ENCODE results near the gene ORAI3.

The ORAI3 gene

DNA sequence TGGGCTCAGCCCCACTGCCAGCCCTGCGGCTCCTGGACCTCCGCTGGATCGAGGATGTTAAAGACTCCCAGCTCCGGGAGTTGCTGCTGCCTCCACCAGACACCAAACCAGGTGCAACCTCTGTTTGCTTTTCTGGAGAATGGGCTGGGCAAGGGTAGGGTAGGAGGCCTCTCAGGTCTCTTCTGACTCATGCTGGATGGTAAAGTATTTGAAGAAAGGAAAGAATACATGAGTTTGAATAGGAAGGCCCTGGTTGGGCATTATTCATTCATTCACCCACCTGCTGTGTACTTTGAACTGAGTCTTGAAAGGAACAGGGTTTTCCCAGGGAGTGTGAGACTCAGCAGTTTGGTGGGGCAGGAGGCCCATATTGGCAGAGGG is 6.5 kb upstream of the ORAI3 start:
- no peak for DNase-seq
- peaks cover 0 to 17% (median 7%) of the 10 kb centered on the region in 4 donors for H3K4me1 ChIP-seq
- no peak overlapping the region for H3K4me3 ChIP-seq
- intact Hi-C loops (cut with DNase I; ENCODE audit: low total_unique reads) = no loop called here
- H3K9me3 ChIP-seq = no peaks in the 10 kb centered on the region
- TF ChIP-seq, protein P1, sequence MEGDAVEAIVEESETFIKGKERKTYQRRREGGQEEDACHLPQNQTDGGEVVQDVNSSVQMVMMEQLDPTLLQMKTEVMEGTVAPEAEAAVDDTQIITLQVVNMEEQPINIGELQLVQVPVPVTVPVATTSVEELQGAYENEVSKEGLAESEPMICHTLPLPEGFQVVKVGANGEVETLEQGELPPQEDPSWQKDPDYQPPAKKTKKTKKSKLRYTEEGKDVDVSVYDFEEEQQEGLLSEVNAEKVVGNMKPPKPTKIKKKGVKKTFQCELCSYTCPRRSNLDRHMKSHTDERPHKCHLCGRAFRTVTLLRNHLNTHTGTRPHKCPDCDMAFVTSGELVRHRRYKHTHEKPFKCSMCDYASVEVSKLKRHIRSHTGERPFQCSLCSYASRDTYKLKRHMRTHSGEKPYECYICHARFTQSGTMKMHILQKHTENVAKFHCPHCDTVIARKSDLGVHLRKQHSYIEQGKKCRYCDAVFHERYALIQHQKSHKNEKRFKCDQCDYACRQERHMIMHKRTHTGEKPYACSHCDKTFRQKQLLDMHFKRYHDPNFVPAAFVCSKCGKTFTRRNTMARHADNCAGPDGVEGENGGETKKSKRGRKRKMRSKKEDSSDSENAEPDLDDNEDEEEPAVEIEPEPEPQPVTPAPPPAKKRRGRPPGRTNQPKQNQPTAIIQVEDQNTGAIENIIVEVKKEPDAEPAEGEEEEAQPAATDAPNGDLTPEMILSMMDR (IDR thresholded peaks at IDR 0.05) = no peak
- no peak overlapping the region for H3K27ac ChIP-seq
- H3K27me3 ChIP-seq = no peaks in the 10 kb centered on the region
- peaks cover 0 to 53% (median 18%) of the 10 kb centered on the region in 3 donors for H3K36me3 ChIP-seq

DNA sequence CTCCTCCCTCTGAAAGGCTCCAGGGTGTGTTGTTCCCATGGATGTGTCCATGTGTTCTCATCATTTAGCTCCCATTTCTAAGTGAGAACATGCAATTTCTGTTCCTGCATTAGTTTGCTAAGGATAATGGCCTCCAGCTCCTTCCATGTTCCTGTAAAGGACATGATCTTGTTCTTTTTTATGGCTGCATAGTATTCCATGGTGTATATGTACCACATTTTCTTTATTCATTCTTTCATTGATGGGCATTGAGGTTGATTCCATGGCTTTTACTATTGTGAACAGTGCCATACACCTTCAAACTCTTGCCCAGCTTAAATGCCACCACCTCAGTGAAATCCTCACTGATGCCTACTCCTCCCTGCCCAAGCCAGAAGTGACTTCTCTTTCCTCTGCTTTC is 4.5 kb upstream of the ORAI3 start:
- Histone ChIP-seq H3K27ac (no peak overlapping the region), H3K4me3 (no peak overlapping the region), H3K36me3 (peaks cover 0 to 51% (median 18%) of the 10 kb centered on the region in 3 donors), H3K27me3 (no peaks in the 10 kb centered on the region), H3K9me3 (no peaks in the 10 kb centered on the region), H3K4me1 (peaks cover 0 to 19% (median 11%) of the 10 kb centered on the region in 4 donors)
- TF ChIP-seq, protein P1 (IDR thresholded peaks at IDR 0.05) = no peak
- no peak for DNase-seq
- intact Hi-C loops (cut with DNase I; ENCODE audit: low total_unique reads) = no loop called here

DNA sequence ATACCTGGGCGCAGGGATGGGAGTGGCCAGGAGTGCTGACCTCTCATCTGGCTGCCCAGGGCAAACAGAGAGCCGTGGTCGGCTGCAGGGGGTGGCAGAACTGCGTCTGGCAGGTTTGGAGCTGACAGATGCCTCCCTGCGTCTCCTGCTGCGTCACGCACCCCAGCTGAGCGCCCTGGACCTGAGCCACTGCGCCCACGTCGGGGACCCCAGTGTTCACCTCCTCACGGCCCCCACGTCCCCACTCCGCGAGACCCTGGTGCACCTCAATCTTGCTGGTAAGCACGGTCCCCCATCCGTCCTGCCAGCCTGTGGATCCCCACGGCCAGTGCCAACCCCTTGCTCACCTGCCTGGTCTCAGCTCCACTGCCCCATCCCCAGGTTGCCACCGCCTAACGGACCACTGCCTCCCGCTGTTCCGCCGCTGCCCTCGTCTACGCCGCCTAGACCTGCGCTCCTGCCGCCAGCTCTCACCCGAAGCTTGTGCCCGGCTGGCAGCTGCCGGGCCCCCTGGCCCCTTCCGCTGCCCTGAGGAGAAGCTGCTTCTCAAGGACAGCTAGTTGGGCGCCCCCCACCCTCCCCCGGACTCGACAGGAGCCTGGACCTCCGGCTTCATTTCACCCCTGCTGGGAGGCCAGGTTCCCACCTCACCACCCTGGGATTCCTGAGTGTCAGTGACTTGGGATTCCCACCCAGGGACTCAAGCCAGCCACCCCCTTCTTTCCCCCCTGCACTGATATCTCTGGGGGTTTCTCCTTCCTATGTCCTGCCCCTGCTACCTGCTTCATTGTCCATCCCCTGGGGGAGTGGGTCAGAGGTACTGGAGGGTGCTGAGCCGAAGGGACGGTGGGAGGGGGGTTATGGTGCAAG is 2.0 kb upstream of the ORAI3 start:
- TF ChIP-seq, protein P1 (IDR thresholded peaks at IDR 0.05) = no peak
- peaks cover 0 to 44% (median 33%) of the 10 kb centered on the region in 4 donors for H3K4me1 ChIP-seq
- no peak overlapping the region for H3K27ac ChIP-seq
- no peak overlapping the region for H3K4me3 ChIP-seq
- H3K9me3 ChIP-seq = no peaks in the 10 kb centered on the region
- peaks cover 0 to 40% (median 18%) of the 10 kb centered on the region in 3 donors for H3K36me3 ChIP-seq
- H3K27me3 ChIP-seq = no peaks in the 10 kb centered on the region
- intact Hi-C loops (cut with DNase I; ENCODE audit: low total_unique reads) = no loop called here
- DNase-seq = peak in 1 of 2 donors; percentile 74

DNA sequence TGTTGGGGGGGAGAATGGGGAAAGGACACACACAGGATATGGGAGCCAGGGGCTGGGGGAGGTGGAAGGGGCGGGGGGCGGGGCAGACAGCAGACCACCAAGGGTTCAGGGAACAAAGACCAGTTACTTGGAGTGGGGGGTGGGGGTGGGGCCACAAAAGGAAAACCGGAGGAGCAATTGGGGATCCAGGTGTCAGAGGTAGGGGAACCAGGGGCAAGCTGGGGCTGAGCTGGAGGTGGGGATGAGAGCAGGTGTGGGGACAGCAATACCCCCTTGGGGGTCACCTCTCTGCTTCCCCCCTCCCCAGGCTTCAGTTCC is 1.4 kb upstream of the ORAI3 start:
- no peaks in the 10 kb centered on the region for H3K9me3 ChIP-seq
- peaks cover 0 to 36% (median 14%) of the 10 kb centered on the region in 3 donors for H3K36me3 ChIP-seq
- H3K27ac ChIP-seq = peak overlapping the region; percentile 89
- intact Hi-C loops (cut with DNase I; ENCODE audit: low total_unique reads) = no loop called here
- H3K4me1 ChIP-seq = peaks cover 0 to 46% (median 37%) of the 10 kb centered on the region in 4 donors
- H3K4me3 ChIP-seq = peak overlapping the region; percentile 82 to 91
- no peaks in the 10 kb centered on the region for H3K27me3 ChIP-seq
- DNase-seq = no peak
- TF ChIP-seq, protein P1 (IDR thresholded peaks at IDR 0.05) = no peak

DNA sequence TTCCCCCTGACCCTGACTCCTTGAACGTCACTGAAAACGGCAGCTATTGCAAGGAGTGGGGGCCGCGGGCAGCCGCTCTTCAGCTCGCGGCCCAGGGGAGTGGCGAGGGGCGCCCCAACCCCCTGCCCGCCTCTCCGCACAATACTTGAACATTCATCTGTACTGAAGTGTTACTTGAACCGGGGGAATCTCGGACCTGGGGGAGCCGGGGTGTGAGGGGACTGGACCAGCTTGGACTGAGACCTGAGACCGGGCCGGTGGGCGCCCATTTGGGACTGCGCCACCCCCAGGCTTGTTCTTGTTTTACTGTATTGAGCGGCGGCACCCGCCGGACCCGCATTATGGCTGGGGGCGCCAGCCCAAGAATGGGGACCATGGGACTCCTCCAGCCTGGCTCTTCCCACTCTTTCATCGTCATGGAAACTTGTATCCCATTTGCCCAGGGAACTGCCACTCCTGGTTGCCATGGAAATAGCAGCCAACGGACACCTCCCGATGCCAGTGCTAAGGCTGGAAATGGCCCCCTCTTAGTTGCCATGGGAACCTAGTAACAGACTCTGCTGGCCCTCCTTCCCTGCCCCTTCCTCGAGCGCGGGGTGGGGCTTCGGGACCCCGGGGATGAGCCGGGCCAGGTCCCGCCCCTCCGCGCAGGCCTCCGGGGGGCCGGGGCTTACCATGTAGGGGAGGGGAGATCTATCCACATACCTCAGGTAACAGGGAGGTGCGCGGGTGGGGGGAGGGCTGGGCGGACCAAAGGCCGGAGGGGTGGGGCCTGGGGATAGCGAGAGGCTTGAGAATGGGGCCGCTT is 805 bp upstream of the ORAI3 start:
- TF ChIP-seq, protein P1 (IDR thresholded peaks at IDR 0.05) = no peak
- Histone ChIP-seq H3K9me3 (no peaks in the 10 kb centered on the region), H3K27me3 (no peaks in the 10 kb centered on the region), H3K36me3 (peaks cover 0 to 34% (median 9%) of the 10 kb centered on the region in 3 donors), H3K4me1 (peaks cover 0 to 52% (median 41%) of the 10 kb centered on the region in 4 donors), H3K27ac (peak overlapping the region; percentile 89), H3K4me3 (peak overlapping the region; percentile 82 to 91)
- DNase-seq = peak; percentile 94 to 96
- intact Hi-C loops (cut with DNase I; ENCODE audit: low total_unique reads) = loop anchor here (2.0 kb wide), 1 partner anchor 25 kb away; the partner anchor contains the start of gene FBXL19

Measured in tibial artery (tissue), 4 donors.